Renal pelvis (tissue), 4 donors: Measurements from ENCODE around the gene CHN2. TPM values are rescaled to one million over a fixed set of nuclear protein-coding genes. Genes with fewer than 3 reads are reported as not detected.

Source experiments
- DNase-seq: peaks from one replicate; pipeline ENCODE4 v3.0.0-alpha.2; 2013
- polyA plus RNA-seq, 3 donors: library from polyadenylated mRNA; unstranded; fragments of 120-200 nt; gene quantifications; one replicate each; pipeline ENCODE4 v1.2.1, GENCODE V29; 2013; ENCODE audit not compliant: insufficient read length in 3 of 3

CHN2 gene
- polyA plus RNA-seq, 3 donors: 14.7 to 17.7 (median 16.0) TPM

- DNase-seq: no peak
Measured at GRCh38 chr7:29306319-29306991, 111.9 kb downstream of the CHN2 start.

DNA sequence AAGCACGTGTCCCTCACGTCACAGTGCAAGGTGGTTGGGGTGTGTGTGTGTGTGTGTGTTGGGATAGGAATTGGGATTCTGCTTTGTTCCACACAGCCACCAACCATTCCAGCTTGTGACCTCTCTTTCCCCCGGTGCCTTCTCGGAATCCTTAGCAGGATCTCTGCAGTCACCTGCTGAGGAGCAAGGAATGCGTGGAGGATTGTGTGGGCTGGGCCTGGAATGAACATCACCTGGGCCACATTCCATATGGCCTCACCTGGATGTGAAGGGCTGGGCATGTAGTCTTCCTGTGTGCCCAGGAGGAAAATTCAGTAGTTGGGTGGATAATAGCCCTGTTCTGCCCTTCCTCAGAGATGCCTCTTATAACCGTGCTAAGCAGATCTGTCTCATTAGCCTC is 113.8 kb downstream of the CHN2 start:
- no peak for DNase-seq

DNA sequence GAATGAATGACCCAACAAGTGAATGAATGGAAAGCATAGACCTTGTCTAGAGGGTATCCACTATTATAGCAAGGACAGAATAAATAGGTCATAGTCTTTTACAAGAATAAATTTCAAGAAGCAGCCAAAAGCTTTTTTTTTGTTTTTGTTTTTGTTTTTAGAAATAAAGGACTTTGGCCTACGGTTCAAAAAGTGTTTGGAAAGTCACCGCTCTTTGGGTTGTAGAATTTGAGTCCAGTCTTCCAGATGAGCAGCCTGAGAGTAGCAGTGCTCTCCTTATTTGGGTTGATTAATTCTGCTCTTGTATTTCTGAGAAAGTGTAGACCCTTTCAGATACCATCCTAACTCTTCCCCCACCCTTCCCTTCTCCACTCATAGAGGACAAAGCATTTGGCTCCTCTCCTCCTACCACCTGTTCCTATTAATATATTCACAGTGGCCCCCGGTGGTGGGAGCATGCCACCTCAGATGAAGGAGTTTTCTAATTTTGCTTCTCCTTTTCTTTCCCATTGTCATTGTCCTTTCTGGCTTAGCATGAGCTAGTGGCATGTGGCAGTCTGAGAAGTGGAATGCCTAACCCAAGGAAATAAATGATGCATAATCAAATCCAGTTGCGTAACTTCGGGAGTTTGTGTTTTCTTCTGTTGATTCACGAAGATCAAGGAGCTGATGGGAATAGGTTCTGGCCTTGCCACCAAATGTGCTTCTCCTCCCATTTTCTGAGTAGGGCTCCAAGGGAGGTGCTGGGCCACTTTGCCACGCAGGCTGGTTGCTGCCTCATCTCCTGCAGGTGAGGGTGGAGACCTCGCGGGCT is 114.7 kb downstream of the CHN2 start:
- DNase-seq: no peak

DNA sequence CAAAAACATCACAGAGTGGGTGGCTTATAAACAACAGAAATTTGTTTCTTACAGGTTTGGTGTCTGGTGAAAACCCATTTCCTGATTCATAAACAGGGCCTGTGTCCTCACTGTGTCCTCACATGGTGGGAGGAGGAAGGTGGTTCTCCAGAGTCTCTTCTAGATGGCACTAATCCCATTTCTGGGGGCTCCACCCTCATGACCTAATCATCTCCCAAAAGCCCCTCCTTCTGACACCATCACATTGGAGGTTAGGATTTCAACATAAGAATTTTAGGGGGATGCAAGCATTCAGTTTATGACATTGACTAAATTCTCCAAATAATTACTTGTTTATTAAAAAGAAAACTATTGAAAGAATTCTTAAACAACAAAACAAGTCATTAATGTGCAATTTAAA is 116.0 kb downstream of the CHN2 start:
- DNase-seq: no peak

DNA sequence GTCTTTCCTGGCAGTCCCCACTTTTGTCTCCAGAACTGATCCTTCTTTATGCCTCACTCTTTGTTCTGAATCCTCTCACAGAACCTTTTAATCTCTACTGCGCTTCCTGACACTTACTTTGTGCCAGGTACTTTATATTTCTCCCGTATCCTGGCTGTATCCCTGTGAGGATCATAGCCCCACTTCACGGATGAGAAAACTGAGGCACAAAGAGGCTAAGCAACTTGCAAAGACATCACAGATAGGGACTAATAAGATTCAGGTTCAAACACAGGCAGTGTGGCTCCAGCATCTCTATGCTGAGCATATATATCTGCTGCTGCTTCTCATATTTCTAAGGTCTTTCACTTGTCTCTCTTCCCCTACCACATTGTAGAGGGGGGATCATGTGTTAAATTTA is 116.7 kb downstream of the CHN2 start:
- no peak for DNase-seq

- DNase-seq: no peak
Measured at GRCh38 chr7:29314148-29314547, 119.6 kb downstream of the CHN2 start.

GRCh38 chr7:29315122-29315891 is 120.7 kb downstream of the CHN2 start:
- no peak for DNase-seq

DNA sequence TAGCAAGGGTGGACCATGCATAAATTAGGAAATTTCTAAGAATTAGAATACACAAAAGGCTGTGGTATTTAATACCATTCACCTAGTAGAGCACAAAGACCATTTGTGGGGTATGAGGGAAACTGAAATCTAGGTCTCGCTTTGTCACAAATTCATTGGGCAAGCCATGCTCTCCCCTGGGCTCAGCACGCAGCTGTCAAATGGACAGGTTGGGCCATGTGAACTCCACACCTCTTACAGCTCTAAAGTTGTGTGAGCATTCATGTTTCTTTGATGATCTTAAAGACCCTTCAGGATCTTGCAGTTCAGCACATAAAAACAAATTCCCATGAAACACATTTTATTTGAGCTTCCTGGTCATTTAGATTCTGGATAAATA is 121.3 kb downstream of the CHN2 start:
- DNase-seq: no peak

GRCh38 chr7:29316926-29317325 is 122.4 kb downstream of the CHN2 start:
- DNase-seq: no peak

DNA sequence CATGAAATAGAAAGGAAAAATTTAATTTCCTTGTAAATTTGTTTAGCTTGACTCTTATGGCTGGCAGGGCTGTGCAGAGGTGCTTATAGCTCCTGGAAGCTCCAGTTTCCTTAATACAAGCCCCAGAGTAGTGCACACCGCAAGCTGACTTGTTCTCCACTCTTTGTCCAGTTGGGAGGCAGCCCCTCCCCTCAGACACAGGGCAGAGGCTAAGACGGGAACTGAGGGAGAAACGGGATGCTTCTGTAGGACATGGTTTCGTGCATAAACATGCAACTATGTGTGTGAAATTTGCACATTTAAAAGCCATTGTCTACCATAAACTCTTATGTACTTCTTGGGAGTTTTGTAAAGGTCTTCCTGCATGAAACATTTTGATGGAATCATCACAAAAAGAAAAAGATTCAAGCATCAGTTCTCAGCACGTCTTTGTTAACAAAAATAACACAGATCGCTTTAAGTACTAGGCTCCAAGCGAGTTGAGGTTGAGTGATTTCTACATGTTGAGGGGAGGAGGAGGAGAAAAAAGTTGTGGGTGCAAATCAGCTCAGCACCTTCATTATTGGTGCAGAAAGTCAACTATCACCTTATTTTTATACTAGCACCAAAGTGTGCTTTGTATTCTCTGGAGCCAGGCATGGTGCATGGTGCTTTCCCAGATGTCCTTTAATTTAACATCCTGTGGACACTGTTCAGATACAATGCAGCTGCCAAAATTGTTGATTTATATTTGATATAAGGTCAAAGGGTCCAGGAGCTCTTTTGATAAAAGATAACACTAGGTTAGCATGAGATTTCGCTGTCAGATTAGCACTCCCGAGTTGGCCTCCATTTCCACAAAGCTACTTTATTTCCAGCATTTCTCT is 124.5 kb downstream of the CHN2 start:
- DNase-seq: no peak

DNA sequence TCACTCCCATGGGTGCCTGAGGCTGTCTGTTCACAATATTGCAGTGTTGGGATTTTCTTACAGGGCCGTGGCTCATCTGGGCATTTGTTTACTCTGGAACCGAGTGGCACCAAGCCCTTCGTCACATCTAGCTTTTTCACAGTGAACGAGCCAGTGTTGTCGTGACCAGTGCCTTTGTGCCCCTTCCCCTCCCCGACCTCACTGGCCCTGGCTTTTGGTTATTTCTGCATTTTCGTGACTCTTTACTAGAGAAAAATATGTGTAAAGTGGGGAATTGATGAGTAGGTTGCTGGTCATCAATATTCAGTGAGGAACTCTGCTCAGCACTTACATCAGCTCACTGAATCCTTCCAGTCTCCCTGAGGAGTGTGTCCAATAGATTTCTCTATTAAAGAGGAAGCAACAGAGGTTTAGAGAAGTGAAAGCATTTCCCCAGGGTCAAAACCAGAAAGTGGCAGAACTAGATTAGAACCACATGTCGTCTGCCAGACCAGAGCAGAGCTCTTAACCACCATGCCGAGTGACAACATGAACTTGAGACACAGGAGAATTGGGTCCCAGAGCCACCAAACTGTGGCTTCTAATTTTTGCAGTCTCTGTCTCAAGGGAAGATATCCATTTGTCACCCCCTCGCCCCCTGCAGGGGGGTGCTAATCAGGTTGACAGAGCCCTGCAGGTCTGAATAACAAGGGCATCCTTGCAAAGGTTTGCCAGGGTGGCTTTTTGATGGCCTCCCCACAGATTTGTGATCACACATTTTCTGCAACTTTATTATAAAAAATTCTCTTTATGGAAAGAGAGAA is 125.3 kb downstream of the CHN2 start:
- no peak for DNase-seq

DNA sequence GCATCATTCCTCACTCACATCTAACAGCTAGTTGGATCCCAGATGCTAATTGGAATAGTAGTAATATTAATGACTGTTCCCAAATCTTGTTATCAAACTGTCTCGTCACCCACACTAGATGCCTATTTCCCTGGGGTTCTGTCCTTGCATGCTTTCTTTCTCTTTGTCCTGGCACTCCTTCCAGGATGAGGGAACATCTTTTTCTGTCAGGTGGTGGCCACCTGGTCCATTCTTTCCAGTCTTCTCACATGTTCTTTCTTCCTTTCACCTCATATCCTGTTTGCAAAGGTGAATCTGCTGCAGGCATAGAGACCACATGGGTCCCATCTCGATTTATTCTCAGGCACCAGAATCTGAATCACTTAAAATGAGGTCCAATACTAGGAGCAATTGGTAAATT is 126.0 kb downstream of the CHN2 start:
- no peak for DNase-seq

- DNase-seq: no peak
Measured at GRCh38 chr7:29322023-29322712, 127.6 kb downstream of the CHN2 start.

DNA sequence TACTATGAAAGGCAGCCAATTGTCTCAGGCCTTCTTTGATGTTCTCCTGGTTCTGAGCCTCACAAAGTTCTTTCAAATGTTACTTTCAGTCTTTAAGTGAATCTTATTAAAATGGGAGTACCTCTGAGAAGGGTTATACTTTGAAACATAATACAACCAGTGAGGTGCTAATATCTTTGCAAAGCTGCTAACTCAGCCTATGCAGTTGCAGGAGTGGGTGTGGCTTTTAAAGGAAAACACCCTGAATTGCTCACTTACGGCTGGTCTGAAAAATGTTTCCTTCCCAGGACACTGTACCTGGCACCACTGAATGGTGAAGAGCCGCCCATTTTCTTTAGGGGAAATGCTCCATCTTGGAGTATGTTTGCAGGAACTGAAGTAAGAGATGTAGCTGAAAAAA is 130.9 kb downstream of the CHN2 start:
- no peak for DNase-seq

- DNase-seq: no peak
Measured at GRCh38 chr7:29326864-29327263, 132.3 kb downstream of the CHN2 start.

DNA sequence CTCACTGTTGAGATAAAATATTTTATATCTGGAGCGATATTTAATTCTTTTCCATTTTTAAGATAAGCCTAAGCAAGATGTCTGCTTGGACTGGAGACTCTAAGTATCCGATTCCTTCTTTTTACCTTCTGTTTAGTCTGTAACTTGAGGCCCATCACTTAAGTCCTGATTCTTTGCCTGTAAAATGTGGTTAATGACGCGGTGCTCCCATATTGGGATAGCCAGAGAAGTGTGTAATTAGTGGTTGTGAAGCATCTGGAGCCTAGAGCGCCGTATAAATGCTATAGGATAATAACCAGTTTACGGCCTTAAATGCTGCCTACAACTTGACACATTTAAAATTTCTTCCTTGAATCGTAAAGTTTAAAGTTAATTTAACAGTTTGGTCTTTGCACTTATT is 132.9 kb downstream of the CHN2 start:
- peak; percentile 78 for DNase-seq

- DNase-seq: no peak
Measured at GRCh38 chr7:29328045-29328444, 133.5 kb downstream of the CHN2 start.

DNA sequence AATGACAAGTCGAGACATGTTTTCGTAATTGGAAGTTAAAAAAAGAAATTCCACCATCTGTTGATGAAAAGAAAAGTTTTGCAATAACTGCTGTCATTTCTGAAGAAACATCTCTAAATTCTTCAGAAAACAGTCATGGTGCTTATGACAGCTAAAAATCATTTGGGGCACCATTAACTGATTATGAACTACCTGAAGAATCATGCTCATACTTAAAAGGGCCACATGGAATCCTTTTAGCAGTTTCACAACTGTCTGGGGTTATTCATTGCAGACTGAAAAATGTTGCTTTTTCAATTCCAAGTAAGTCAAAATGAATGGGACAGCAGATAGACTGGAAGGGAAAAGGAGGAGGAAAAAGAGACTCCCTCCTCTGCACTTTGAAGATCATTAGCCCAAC is 134.2 kb downstream of the CHN2 start:
- no peak for DNase-seq

GRCh38 chr7:29329686-29330085 is 135.1 kb downstream of the CHN2 start:
- no peak for DNase-seq

GRCh38 chr7:29330136-29330535 is 135.6 kb downstream of the CHN2 start:
- no peak for DNase-seq
